HepG2 (cell line): ENCODE results near the gene A3GALT2. TPM values are rescaled to one million over a fixed set of nuclear protein-coding genes. Genes with fewer than 3 reads are reported as not detected.

Experiments used
- BORCS8-MEF2B ChIP-seq: sonication (generic); formaldehyde crosslinking; IDR thresholded peaks from 2 replicates; pipeline ENCODE4 v1.8.0; 2022; ENCODE audit warnings: mild to moderate bottlenecking, missing genetic modification reagents
- BRD4 ChIP-seq: sonication (generic); formaldehyde crosslinking; IDR thresholded peaks from 2 replicates; pipeline ENCODE4 v1.4.0; 2020; ENCODE audit warnings: missing genetic modification reagents
- CREM ChIP-seq, 2 experiments: sonication (generic) in 1 of 2; formaldehyde crosslinking in 1 of 2; IDR thresholded peaks; 2 replicates each; pipeline versions ENCODE4 v1.4.0 to v1.6.1; 2016 to 2020; ENCODE audit warnings: antibody characterized with exemption in 1 of 2, mild to moderate bottlenecking in 1 of 2, missing genetic modification reagents in 1 of 2
- EHMT2 ChIP-seq: fragments of 200-600 bp; sonication (generic); IDR thresholded peaks from 2 replicates; pipeline ENCODE4 v1.7.0; 2017; ENCODE audit warnings: antibody characterized with exemption, low read depth, low read length, borderline replicate concordance
- ESRRA ChIP-seq: sonication (generic); formaldehyde crosslinking; IDR thresholded peaks from 2 replicates; pipeline ENCODE4 v1.5.1; 2020; ENCODE audit warnings: mild to moderate bottlenecking, low read depth, missing genetic modification reagents
- ETV6 ChIP-seq: sonication (generic); formaldehyde crosslinking; conservative IDR thresholded peaks from 2 replicates; pipeline ENCODE4 v1.4.0; 2020; ENCODE audit warnings: missing genetic modification reagents
- FLYWCH1 ChIP-seq: sonication (generic); formaldehyde crosslinking; IDR thresholded peaks from 2 replicates; pipeline ENCODE4 v1.8.1; 2023; ENCODE audit warnings: mild to moderate bottlenecking, missing genetic modification reagents
- HOXA5 ChIP-seq: sonication (generic); formaldehyde crosslinking; IDR thresholded peaks from 2 replicates; pipeline ENCODE4 v1.4.0; 2020; ENCODE audit warnings: missing genetic modification reagents
- HOXD1 ChIP-seq: sonication (generic); formaldehyde crosslinking; IDR thresholded peaks from 2 replicates; pipeline ENCODE4 v1.5.0; 2020; ENCODE audit warnings: missing genetic modification reagents
- JUN ChIP-seq: sonication (generic); formaldehyde crosslinking; IDR thresholded peaks from 2 replicates; pipeline ENCODE4 v1.4.0; 2020; ENCODE audit warnings: mild to moderate bottlenecking, missing genetic modification reagents
- KLF16 ChIP-seq, 2 experiments: sonication (generic) in 1 of 2; formaldehyde crosslinking in 1 of 2; IDR thresholded peaks; 2 replicates each; pipeline versions ENCODE4 v1.6.1 to v1.8.0; 2016 to 2023; ENCODE audit warnings: missing genetic modification reagents in 2 of 2, missing compliant biosample characterization in 1 of 2
- KMT2B ChIP-seq: IDR thresholded peaks from 2 replicates; pipeline ENCODE4 v1.6.1; 2016; ENCODE audit warnings: missing genetic modification reagents, missing compliant biosample characterization
- MXD1 ChIP-seq: sonication (generic); formaldehyde crosslinking; IDR thresholded peaks from 2 replicates; pipeline ENCODE4 v1.4.0; 2020; ENCODE audit warnings: mild to moderate bottlenecking, missing genetic modification reagents
- MZF1 ChIP-seq: sonication (generic); formaldehyde crosslinking; IDR thresholded peaks from 2 replicates; pipeline ENCODE4 v1.8.1; 2023; ENCODE audit warnings: mild to moderate bottlenecking, missing genetic modification reagents, borderline replicate concordance
- PHF20 ChIP-seq: sonication (generic); formaldehyde crosslinking; IDR thresholded peaks from 2 replicates; pipeline ENCODE4 v1.5.0; 2020; ENCODE audit warnings: mild to moderate bottlenecking, missing genetic modification reagents
- POLR2G ChIP-seq: fragments of 200-400 bp; formaldehyde crosslinking; IDR thresholded peaks from 2 replicates; pipeline ENCODE4 v1.6.1; 2018; ENCODE audit warnings: mild to moderate bottlenecking, low read depth, low read length, moderate library complexity
- RCOR2 ChIP-seq: IDR thresholded peaks from 2 replicates; pipeline ENCODE4 v1.6.1; 2016; ENCODE audit warnings: missing biosample characterization, missing genetic modification reagents
- RFXAP ChIP-seq: sonication (generic); formaldehyde crosslinking; IDR thresholded peaks from 2 replicates; pipeline ENCODE4 v1.4.0; 2020; ENCODE audit warnings: missing genetic modification reagents, borderline replicate concordance
- RNF2 ChIP-seq: fragments of 450-650 bp; conservative IDR thresholded peaks from 2 replicates; pipeline ENCODE4 v1.6.1; 2016; ENCODE audit warnings: low read depth
- ZMYM3 ChIP-seq: sonication (generic); formaldehyde crosslinking; IDR thresholded peaks from 2 replicates; pipeline ENCODE4 v1.5.1; 2020; ENCODE audit warnings: mild to moderate bottlenecking, missing genetic modification reagents
- ZNF264 ChIP-seq: sonication (generic); formaldehyde crosslinking; IDR thresholded peaks from 2 replicates; pipeline ENCODE4 v1.4.0; 2020; ENCODE audit warnings: missing genetic modification reagents
- ZNF33A ChIP-seq: sonication (generic); formaldehyde crosslinking; IDR thresholded peaks from 2 replicates; pipeline ENCODE4 v1.5.1; 2020; ENCODE audit warnings: missing genetic modification reagents, mild to moderate bottlenecking, moderate library complexity, borderline replicate concordance
- ZNF383 ChIP-seq: sonication (generic); formaldehyde crosslinking; IDR thresholded peaks from 2 replicates; pipeline ENCODE4 v1.4.0; 2020; ENCODE audit warnings: missing genetic modification reagents, mild to moderate bottlenecking, borderline replicate concordance
- ZNF891 ChIP-seq: sonication (generic); formaldehyde crosslinking; IDR thresholded peaks from 2 replicates; pipeline ENCODE4 v1.5.0; 2020; ENCODE audit warnings: mild to moderate bottlenecking, missing genetic modification reagents
- polyA plus RNA-seq, 8 experiments: library from polyadenylated mRNA; depleted of rRNA in 3 of 8; stranded (reverse) in 7 of 8; unstranded in 1 of 8; fragments of >200 nt; fragmentation: Illumina TruSeq in 4 of 8; extraction: Trizol in 4 of 8; gene quantifications; 2 replicates each; pipeline versions ENCODE4 v1.2.1 to v1.2.3, GENCODE V29; 2011 to 2016; ENCODE audit warnings: low read depth in 4 of 8, missing spikeins in 1 of 8, mixed read lengths in 1 of 8; ENCODE audit not compliant: insufficient read depth in 1 of 8
- total RNA-seq, 5 experiments: library from RNA; depleted of rRNA; stranded (reverse); fragments of >200 nt; fragmentation: Illumina TruSeq; extraction: Trizol; gene quantifications; 2 replicates each; pipeline ENCODE4 v1.2.3, GENCODE V29; 2016; ENCODE audit warnings: low read depth in 1 of 5
- TF ChIP-seq, protein P1 (sequence below): IDR thresholded peaks from 2 replicates; pipeline ENCODE4 v1.6.1; 2016; ENCODE audit warnings: low read depth, borderline replicate concordance
- TF ChIP-seq, protein P2 (sequence below): IDR thresholded peaks from 2 replicates; pipeline ENCODE4 v1.6.1; 2016; ENCODE audit warnings: missing genetic modification reagents, missing compliant biosample characterization
- TF ChIP-seq, protein P3 (sequence below): sonication (generic); formaldehyde crosslinking; conservative IDR thresholded peaks from 2 replicates; pipeline ENCODE4 v1.8.1; 2023; ENCODE audit warnings: missing genetic modification reagents
- TF ChIP-seq, protein P4 (sequence below): IDR thresholded peaks from 2 replicates; pipeline ENCODE4 v1.6.1; 2016; ENCODE audit warnings: missing biosample characterization, missing genetic modification reagents, low read depth

A3GALT2 gene
- total and polyA plus RNA-seq, 2 of the 13 experiments (the other 11 are each of a cell fraction or from before 2014, with no cell fraction given): not detected

DNA sequence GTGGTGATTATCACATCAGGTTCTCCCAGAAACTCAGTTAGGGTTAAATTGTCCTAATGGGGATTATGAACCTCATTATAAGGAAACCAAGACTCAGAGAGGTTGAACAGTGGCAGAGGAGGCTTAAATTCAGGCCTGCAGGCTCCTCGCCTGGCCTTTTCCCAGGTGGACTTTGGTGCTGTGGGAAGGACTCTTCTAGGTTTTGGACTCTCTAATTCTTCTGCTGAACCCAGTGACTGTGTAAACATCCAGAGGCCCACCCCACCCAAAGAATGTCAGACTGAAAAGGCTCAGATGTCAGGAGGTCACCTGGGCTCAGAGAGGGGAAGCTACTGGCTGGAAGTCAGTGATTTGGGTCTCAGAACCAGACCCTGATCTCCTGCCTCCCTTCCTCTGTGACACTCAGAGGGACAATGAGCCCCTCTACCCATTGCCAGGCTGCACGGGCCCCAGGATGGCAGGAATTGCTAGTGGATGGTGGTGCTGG, 62.1 kb downstream of the A3GALT2 start (continued):
- TF ChIP-seq MXD1 (CRISPR knock-in tag) (no peak), ZNF264 (CRISPR knock-in tag) (no peak), ZMYM3 (no peak; the same call in none of the 2 replicates), POLR2G (peak; percentile 85), MZF1 (CRISPR knock-in tag) (no peak), BRD4 (CRISPR knock-in tag) (no peak), CREM (IDR thresholded peaks at IDR 0.05) (peak; percentile 66; the same call in 1 of the 2 replicates), CREM (CRISPR knock-in tag; IDR thresholded peaks at IDR 0.05) (no peak), KMT2B (CRISPR knock-in tag) (peak; percentile 44; the same call in 1 of the 2 replicates), EHMT2 (no peak), RFXAP (no peak), ZNF891 (CRISPR knock-in tag) (no peak), JUN (CRISPR knock-in tag) (no peak), RCOR2 (CRISPR knock-in tag) (peak; percentile 52; the same call in 1 of the 2 replicates), ZNF33A (CRISPR knock-in tag) (no peak), ZNF383 (CRISPR knock-in tag) (no peak), ETV6 (CRISPR knock-in tag) (no peak), KLF16 (CRISPR knock-in tag; IDR thresholded peaks at IDR 0.05) (0 out of 4 replicates have a peak, but pooled peaks of 1 of the 2 experiments have one; percentile 22), HOXD1 (CRISPR knock-in tag) (no peak), FLYWCH1 (CRISPR knock-in tag) (no peak), PHF20 (no peak), BORCS8-MEF2B (no peak), HOXA5 (CRISPR knock-in tag) (no peak), RNF2 (no peak), ESRRA (CRISPR knock-in tag) (no peak; the same call in 1 of the 2 replicates)
- TF ChIP-seq, protein P1, sequence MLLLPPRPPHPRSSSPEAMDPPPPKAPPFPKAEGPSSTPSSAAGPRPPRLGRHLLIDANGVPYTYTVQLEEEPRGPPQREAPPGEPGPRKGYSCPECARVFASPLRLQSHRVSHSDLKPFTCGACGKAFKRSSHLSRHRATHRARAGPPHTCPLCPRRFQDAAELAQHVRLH (CRISPR knock-in tag): no peak
- TF ChIP-seq, protein P2, sequence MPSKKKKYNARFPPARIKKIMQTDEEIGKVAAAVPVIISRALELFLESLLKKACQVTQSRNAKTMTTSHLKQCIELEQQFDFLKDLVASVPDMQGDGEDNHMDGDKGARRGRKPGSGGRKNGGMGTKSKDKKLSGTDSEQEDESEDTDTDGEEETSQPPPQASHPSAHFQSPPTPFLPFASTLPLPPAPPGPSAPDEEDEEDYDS (CRISPR knock-in tag): peak; percentile 66
- TF ChIP-seq, protein P3, sequence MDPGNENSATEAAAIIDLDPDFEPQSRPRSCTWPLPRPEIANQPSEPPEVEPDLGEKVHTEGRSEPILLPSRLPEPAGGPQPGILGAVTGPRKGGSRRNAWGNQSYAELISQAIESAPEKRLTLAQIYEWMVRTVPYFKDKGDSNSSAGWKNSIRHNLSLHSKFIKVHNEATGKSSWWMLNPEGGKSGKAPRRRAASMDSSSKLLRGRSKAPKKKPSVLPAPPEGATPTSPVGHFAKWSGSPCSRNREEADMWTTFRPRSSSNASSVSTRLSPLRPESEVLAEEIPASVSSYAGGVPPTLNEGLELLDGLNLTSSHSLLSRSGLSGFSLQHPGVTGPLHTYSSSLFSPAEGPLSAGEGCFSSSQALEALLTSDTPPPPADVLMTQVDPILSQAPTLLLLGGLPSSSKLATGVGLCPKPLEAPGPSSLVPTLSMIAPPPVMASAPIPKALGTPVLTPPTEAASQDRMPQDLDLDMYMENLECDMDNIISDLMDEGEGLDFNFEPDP (CRISPR knock-in tag): no peak
- TF ChIP-seq, protein P4, sequence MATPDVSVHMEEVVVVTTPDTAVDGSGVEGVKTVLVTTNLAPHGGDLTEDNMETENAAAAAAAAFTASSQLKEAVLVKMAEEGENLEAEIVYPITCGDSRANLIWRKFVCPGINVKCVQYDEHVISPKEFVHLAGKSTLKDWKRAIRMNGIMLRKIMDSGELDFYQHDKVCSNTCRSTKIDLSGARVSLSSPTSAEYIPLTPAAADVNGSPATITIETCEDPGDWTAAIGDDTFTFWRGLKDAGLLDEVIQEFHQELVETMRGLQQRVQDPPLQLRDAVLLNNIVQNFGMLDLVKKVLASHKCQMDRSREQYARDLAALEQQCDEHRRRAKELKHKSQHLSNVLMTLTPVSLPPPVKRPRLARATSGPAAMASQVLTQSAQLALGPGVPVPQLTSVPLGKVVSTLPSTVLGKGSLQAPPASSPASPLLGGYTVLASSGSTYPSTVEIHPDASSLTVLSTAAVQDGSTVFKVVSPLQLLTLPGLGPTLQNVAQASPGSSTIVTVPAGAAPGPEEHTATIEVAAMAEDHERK (CRISPR knock-in tag): no peak
